ENCODE measurements around the gene GIT2.
"Not testable (repeated sequence)": the region's sequence is repeated elsewhere in the genome, so short reads cannot be mapped to it uniquely, and the experiment has no call there.

GIT2 gene

GRCh38 chr12:109940339-109940923, 55.7 kb downstream of the GIT2 start:
- TF ChIP-seq FOXP2 (optimal IDR thresholded peaks at IDR 0.05; ENCODE audit: control extremely low read depth, extremely low read length, insufficient read depth) (no peak), EZH2 (IDR thresholded peaks at IDR 0.05) (no peak), POLR2AphosphoS5 (IDR thresholded peaks at IDR 0.05; ENCODE audit: borderline replicate concordance, low read depth, low read length) (no peak)
- Histone ChIP-seq H3K4me3 (no peak overlapping the region), H3K27ac (no peak overlapping the region), H3K9ac (ENCODE audit: insufficient read length) (no peak overlapping the region), H3K9me3 (ENCODE audit: low read depth, low read length) (no peaks in the 10 kb centered on the region), H3K36me3 (ENCODE audit: insufficient read depth, low read length) (peaks cover 22% of the 10 kb centered on the region; the same call in 1 of the 2 replicates)
- no peak for DNase-seq (ENCODE audit: low read depth, low spot score)

- no peak overlapping the region for H3K9ac ChIP-seq (ENCODE audit: insufficient read length)
- no peak overlapping the region for H3K27ac ChIP-seq
- no peak overlapping the region for H3K4me3 ChIP-seq
- peaks cover 22% of the 10 kb centered on the region; the same call in 1 of the 2 replicates for H3K36me3 ChIP-seq (ENCODE audit: insufficient read depth, low read length)
- DNase-seq (ENCODE audit: low read depth, low spot score) = no peak
- TF ChIP-seq EZH2 (IDR thresholded peaks at IDR 0.05) (no peak), POLR2AphosphoS5 (IDR thresholded peaks at IDR 0.05; ENCODE audit: borderline replicate concordance, low read depth, low read length) (no peak), FOXP2 (optimal IDR thresholded peaks at IDR 0.05; ENCODE audit: control extremely low read depth, extremely low read length, insufficient read depth) (no peak)
- no peaks in the 10 kb centered on the region for H3K9me3 ChIP-seq (ENCODE audit: low read depth, low read length)
These were observed 56.7 kb downstream of the GIT2 start for GRCh38 chr12:109939504-109939903.

GRCh38 chr12:109938947-109939346, 57.2 kb downstream of the GIT2 start:
- TF ChIP-seq POLR2AphosphoS5 (IDR thresholded peaks at IDR 0.05; ENCODE audit: borderline replicate concordance, low read depth, low read length) (no peak), EZH2 (IDR thresholded peaks at IDR 0.05) (no peak), FOXP2 (optimal IDR thresholded peaks at IDR 0.05; ENCODE audit: control extremely low read depth, extremely low read length, insufficient read depth) (no peak)

GRCh38 chr12:109937371-109937770, 58.8 kb downstream of the GIT2 start:
- Histone ChIP-seq H3K9me3 (ENCODE audit: low read depth, low read length) (no peaks in the 10 kb centered on the region), H3K27ac (no peak overlapping the region), H3K36me3 (ENCODE audit: insufficient read depth, low read length) (peaks cover 26% of the 10 kb centered on the region; the same call in 1 of the 2 replicates), H3K9ac (ENCODE audit: insufficient read length) (no peak overlapping the region), H3K4me3 (no peak overlapping the region)
- TF ChIP-seq POLR2AphosphoS5 (IDR thresholded peaks at IDR 0.05; ENCODE audit: borderline replicate concordance, low read depth, low read length) = no peak
- TF ChIP-seq FOXP2 (optimal IDR thresholded peaks at IDR 0.05; ENCODE audit: control extremely low read depth, extremely low read length, insufficient read depth) = no peak
- TF ChIP-seq EZH2 (IDR thresholded peaks at IDR 0.05) = no peak
- DNase-seq (ENCODE audit: low read depth, low spot score) = no peak

More at GRCh38 chr12:109938947-109939346, 57.2 kb downstream of the GIT2 start:
- Histone ChIP-seq H3K36me3 (ENCODE audit: insufficient read depth, low read length) (peaks cover 22% of the 10 kb centered on the region; the same call in 1 of the 2 replicates), H3K9me3 (ENCODE audit: low read depth, low read length) (no peaks in the 10 kb centered on the region), H3K27ac (no peak overlapping the region), H3K9ac (ENCODE audit: insufficient read length) (no peak overlapping the region), H3K4me3 (no peak overlapping the region)
- no peak for DNase-seq (ENCODE audit: low read depth, low spot score)

GRCh38 chr12:109934026-109934425, 62.1 kb downstream of the GIT2 start:
- H3K4me3 ChIP-seq = no peak overlapping the region
- peaks cover 35% of the 10 kb centered on the region for H3K36me3 ChIP-seq (ENCODE audit: insufficient read depth, low read length)
- H3K9me3 ChIP-seq (ENCODE audit: low read depth, low read length) = no peaks in the 10 kb centered on the region
- DNase-seq (ENCODE audit: low read depth, low spot score) = no peak
- no peak overlapping the region for H3K9ac ChIP-seq (ENCODE audit: insufficient read length)
- no peak for TF ChIP-seq FOXP2 (optimal IDR thresholded peaks at IDR 0.05; ENCODE audit: control extremely low read depth, extremely low read length, insufficient read depth)
- no peak for TF ChIP-seq EZH2 (IDR thresholded peaks at IDR 0.05)
- no peak for TF ChIP-seq POLR2AphosphoS5 (IDR thresholded peaks at IDR 0.05; ENCODE audit: borderline replicate concordance, low read depth, low read length)
- no peak overlapping the region for H3K27ac ChIP-seq

GRCh38 chr12:109932878-109933503, 63.2 kb downstream of the GIT2 start:
- H3K9me3 ChIP-seq (ENCODE audit: low read depth, low read length) = no peaks in the 10 kb centered on the region
- DNase-seq (ENCODE audit: low read depth, low spot score) = no peak
- H3K4me3 ChIP-seq = no peak overlapping the region
- no peak overlapping the region for H3K9ac ChIP-seq (ENCODE audit: insufficient read length)
- H3K27ac ChIP-seq = no peak overlapping the region
- TF ChIP-seq EZH2 (IDR thresholded peaks at IDR 0.05) = no peak
- TF ChIP-seq POLR2AphosphoS5 (IDR thresholded peaks at IDR 0.05; ENCODE audit: borderline replicate concordance, low read depth, low read length) = no peak
- TF ChIP-seq FOXP2 (optimal IDR thresholded peaks at IDR 0.05; ENCODE audit: control extremely low read depth, extremely low read length, insufficient read depth) = no peak
- peaks cover 25% of the 10 kb centered on the region for H3K36me3 ChIP-seq (ENCODE audit: insufficient read depth, low read length)

GRCh38 chr12:109931143-109931542, 65.0 kb downstream of the GIT2 start:
- no peak overlapping the region for H3K9ac ChIP-seq (ENCODE audit: insufficient read length)

GRCh38 chr12:109930028-109930800, 66.0 kb downstream of the GIT2 start:
- H3K9me3 ChIP-seq (ENCODE audit: low read depth, low read length) = no peaks in the 10 kb centered on the region
- peaks cover 15% of the 10 kb centered on the region for H3K36me3 ChIP-seq (ENCODE audit: insufficient read depth, low read length)
- no peak for DNase-seq (ENCODE audit: low read depth, low spot score)
- no peak overlapping the region for H3K9ac ChIP-seq (ENCODE audit: insufficient read length)
- TF ChIP-seq POLR2AphosphoS5 (IDR thresholded peaks at IDR 0.05; ENCODE audit: borderline replicate concordance, low read depth, low read length) (no peak), FOXP2 (optimal IDR thresholded peaks at IDR 0.05; ENCODE audit: control extremely low read depth, extremely low read length, insufficient read depth) (no peak), EZH2 (IDR thresholded peaks at IDR 0.05) (no peak)
- no peak overlapping the region for H3K4me3 ChIP-seq
- H3K27ac ChIP-seq = no peak overlapping the region

More at GRCh38 chr12:109931143-109931542, 65.0 kb downstream of the GIT2 start:
- Histone ChIP-seq H3K4me3 (no peak overlapping the region), H3K9me3 (ENCODE audit: low read depth, low read length) (no peaks in the 10 kb centered on the region), H3K36me3 (ENCODE audit: insufficient read depth, low read length) (peaks cover 15% of the 10 kb centered on the region), H3K27ac (no peak overlapping the region)
- no peak for DNase-seq (ENCODE audit: low read depth, low spot score)
- no peak for TF ChIP-seq FOXP2 (optimal IDR thresholded peaks at IDR 0.05; ENCODE audit: control extremely low read depth, extremely low read length, insufficient read depth)
- TF ChIP-seq EZH2 (IDR thresholded peaks at IDR 0.05) = no peak
- TF ChIP-seq POLR2AphosphoS5 (IDR thresholded peaks at IDR 0.05; ENCODE audit: borderline replicate concordance, low read depth, low read length) = no peak

GRCh38 chr12:109929326-109929725, 66.8 kb downstream of the GIT2 start:
- DNase-seq (ENCODE audit: low read depth, low spot score); H3K9me3 ChIP-seq (ENCODE audit: low read depth, low read length); H3K4me3 ChIP-seq; H3K27ac ChIP-seq; H3K9ac ChIP-seq (ENCODE audit: insufficient read length): not testable (repeated sequence)
- H3K36me3 ChIP-seq (ENCODE audit: insufficient read depth, low read length) = peaks cover 15% of the 10 kb centered on the region
